Measurements from ENCODE around the gene CFAP43. TPM values are rescaled to one million over a fixed set of nuclear protein-coding genes. Genes with fewer than 3 reads are reported as not detected.
A peak's percentile ranks its signal among the peaks of the same experiment; 100 is the strongest.

CFAP43 gene
- total and polyA plus RNA-seq, 2 experiments from 2014 or later, result 0.24 to 0.44 TPM

- Mint-ChIP-seq H3K27ac (no peak overlapping the region), H3K27me3 (ENCODE audit: insufficient read depth, low read depth, poor library complexity) (peaks cover 10% of the 10 kb centered on the region), H3K9me3 (no peaks in the 10 kb centered on the region), H3K4me3 (peak overlapping the region; percentile 85), H3K36me3 (ENCODE audit: low read depth) (peaks cover 10% of the 10 kb centered on the region), H3K4me1 (peaks cover 34% of the 10 kb centered on the region)
- DNase-seq (ENCODE audit: low spot score), result no peak
- TF ChIP-seq CTCF (conservative IDR thresholded peaks at IDR 0.05; ENCODE audit: low read depth in 2 of 2) (peak in 1 of 2 experiments; percentile 32; a peak in 1 of 4 replicates), EZH2phosphoT487 (IDR thresholded peaks at IDR 0.05; ENCODE audit: unreplicated experiment) (no peak)
- Histone ChIP-seq H3K4me1 (ENCODE audit: insufficient read depth) (peaks cover 14% of the 10 kb centered on the region; the same call in 1 of the 2 replicates), H3K36me3 (ENCODE audit: insufficient read depth) (no peaks in the 10 kb centered on the region), H3K79me2 (replicated peaks; ENCODE audit: insufficient read depth) (no peaks in the 10 kb centered on the region), H2AFZ (no peak overlapping the region), H3K27ac (ENCODE audit: low read depth) (no peak overlapping the region), H3K27me3 (ENCODE audit: insufficient read depth) (no peaks in the 10 kb centered on the region), H3K4me2 (peak overlapping the region; percentile 78; the same call in 1 of the 2 replicates), H4K20me1 (replicated peaks; ENCODE audit: insufficient read depth) (no peaks in the 10 kb centered on the region), H3K9me2 (ENCODE audit: insufficient read depth) (no peaks in the 10 kb centered on the region), H3F3A (replicated peaks; ENCODE audit: low read depth) (peaks cover 4% of the 10 kb centered on the region; the same call in 1 of the 2 replicates), H3K4me3 (0 out of 2 replicates have a peak overlapping the region, but pooled peaks have one; percentile 71)
- no peak for ATAC-seq
Measured at GRCh38 chr10:104123397-104123796, 108.8 kb downstream of the CFAP43 start.

GRCh38 chr10:104122225-104123107 is 109.7 kb downstream of the CFAP43 start:
- no peak for TF ChIP-seq ETS1 (IDR thresholded peaks at IDR 0.05)
- TF ChIP-seq EZH2 (IDR thresholded peaks at IDR 0.05; ENCODE audit: low read depth, unreplicated experiment), result no peak
- TF ChIP-seq JUNB (IDR thresholded peaks at IDR 0.05; ENCODE audit: unreplicated experiment), result no peak
- TF ChIP-seq ZNF114 (CRISPR knock-in tag; IDR thresholded peaks at IDR 0.05), result no peak
- no peak for TF ChIP-seq NANOG (IDR thresholded peaks at IDR 0.05; ENCODE audit: borderline replicate concordance)
- no peak for TF ChIP-seq POLR2AphosphoS5 (IDR thresholded peaks at IDR 0.05; ENCODE audit: low read depth)
- no peak for TF ChIP-seq REST (IDR thresholded peaks at IDR 0.05; ENCODE audit: unreplicated experiment)
- no peak for TF ChIP-seq CTCF (conservative IDR thresholded peaks at IDR 0.05; ENCODE audit: low read depth in 2 of 2)
- no peaks in the 10 kb centered on the region for H3K36me3 ChIP-seq (ENCODE audit: insufficient read depth)
- H3K4me1 ChIP-seq (ENCODE audit: insufficient read depth), result peaks cover 14% of the 10 kb centered on the region; the same call in 1 of the 2 replicates
- peak; percentile 7; the same call in 2 of the 3 replicates for ATAC-seq
- Mint-ChIP-seq H3K27ac (peak overlapping the region; percentile 96), H3K27me3 (ENCODE audit: insufficient read depth, low read depth, poor library complexity) (peaks cover 10% of the 10 kb centered on the region), H3K36me3 (ENCODE audit: low read depth) (peaks cover 10% of the 10 kb centered on the region), H3K4me3 (peak overlapping the region; percentile 85), H3K9me3 (no peaks in the 10 kb centered on the region), H3K4me1 (peaks cover 32% of the 10 kb centered on the region)
- peak overlapping the region; percentile 78 for H3K4me2 ChIP-seq
- no peaks in the 10 kb centered on the region for H3K27me3 ChIP-seq (ENCODE audit: insufficient read depth)
- peak overlapping the region; percentile 20; the same call in 1 of the 2 replicates for H2AFZ ChIP-seq
- no peaks in the 10 kb centered on the region for H4K20me1 ChIP-seq (replicated peaks; ENCODE audit: insufficient read depth)
- DNase-seq (ENCODE audit: low spot score), result peak; percentile 67
- H3K79me2 ChIP-seq (replicated peaks; ENCODE audit: insufficient read depth), result no peaks in the 10 kb centered on the region
- H3K9me2 ChIP-seq (ENCODE audit: insufficient read depth), result no peaks in the 10 kb centered on the region
- H3F3A ChIP-seq (replicated peaks; ENCODE audit: low read depth), result peaks cover 4% of the 10 kb centered on the region; the same call in 1 of the 2 replicates
- H3K4me3 ChIP-seq, result peak overlapping the region; percentile 71
- H3K27ac ChIP-seq (ENCODE audit: low read depth), result peak overlapping the region; percentile 94

Measured in GM23338 (cell line).